ENCODE measurements around the gene BIRC7.

Gene BIRC7

DNA sequence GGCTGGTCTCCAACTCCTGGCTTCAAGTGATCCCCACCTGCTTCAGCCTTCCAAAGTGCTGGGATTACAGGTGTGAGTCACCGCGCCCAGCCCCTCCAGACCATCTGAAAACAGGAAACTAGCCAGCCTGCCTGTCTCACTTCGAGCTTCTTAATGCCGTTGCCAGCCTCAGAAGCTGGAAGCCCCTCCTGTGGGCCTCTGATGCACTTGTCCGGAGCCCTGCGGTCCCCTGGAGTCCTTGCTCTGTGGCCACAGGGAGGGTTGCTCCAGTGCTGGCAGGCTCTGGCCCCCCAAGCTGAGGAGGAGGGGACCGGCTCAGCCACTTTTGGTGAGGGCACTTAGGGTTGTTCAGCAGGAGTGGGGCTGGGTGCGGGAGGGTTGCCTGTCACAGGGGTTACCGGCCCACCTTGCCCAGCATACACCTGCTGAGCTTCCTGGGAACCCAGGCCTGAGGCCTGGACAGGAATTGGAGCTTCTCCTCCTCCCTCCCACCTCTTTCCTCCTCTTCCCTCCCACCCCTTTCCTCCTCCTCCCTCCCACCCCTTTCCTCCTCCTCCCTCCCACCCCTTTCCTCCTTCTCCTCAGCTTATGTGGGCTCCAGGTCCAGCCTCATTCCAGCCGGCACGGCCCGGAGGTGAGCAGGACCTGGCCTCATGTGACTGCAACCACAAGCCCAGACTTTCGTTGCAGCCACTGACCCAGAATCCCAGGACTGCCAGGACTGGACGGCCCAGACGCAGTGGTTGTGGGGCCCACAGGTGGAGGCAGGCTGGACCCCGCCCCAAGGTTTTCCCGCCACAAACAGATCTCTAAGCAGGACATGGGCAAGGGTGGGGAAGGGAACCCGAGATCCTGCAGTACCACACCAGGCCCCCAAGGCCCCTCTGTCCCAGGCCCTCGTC, 9.4 kb upstream of the BIRC7 start:
- no peak for DNase-seq

DNA sequence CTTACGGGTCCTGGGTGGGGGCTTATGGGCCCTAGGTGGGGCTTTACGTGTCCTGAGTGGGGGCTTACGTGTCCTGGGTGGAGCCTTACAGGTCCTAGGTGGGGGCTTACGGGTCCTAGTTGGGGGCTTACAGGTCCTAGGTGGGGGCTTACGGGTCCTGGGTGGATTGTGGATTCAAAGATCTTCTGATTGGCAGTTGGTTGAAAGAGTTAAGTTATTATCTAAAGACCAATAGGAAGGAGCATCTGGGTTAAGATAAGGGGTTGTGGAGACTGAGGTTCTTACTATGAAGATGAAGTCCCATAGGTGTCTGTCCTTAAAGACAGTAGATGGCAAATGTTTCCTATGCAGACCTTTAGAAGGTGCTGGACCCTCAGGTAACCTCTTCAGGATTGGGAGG, 8.4 kb upstream of the BIRC7 start:
- no peak for DNase-seq

DNA sequence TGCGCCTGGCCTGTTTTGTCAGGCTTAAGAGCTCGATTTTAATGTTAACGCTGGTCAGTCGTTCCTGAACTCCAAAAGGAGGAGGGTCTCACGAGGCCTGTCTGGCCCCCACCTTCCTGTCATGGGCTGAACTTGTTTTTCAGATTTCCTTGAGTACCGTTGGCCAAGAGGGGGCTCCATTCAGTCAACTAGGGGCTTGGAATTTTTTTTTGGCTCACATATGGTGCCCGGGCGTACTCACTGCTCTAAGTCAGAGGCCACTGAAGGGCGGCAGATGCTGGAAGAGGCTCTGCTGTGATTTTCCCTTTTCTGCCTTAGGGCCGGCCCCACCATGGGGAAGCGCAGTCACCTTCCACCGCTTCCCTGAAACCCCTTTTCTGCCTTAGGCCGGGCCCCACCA, 6.9 kb upstream of the BIRC7 start:
- DNase-seq, result no peak

DNA sequence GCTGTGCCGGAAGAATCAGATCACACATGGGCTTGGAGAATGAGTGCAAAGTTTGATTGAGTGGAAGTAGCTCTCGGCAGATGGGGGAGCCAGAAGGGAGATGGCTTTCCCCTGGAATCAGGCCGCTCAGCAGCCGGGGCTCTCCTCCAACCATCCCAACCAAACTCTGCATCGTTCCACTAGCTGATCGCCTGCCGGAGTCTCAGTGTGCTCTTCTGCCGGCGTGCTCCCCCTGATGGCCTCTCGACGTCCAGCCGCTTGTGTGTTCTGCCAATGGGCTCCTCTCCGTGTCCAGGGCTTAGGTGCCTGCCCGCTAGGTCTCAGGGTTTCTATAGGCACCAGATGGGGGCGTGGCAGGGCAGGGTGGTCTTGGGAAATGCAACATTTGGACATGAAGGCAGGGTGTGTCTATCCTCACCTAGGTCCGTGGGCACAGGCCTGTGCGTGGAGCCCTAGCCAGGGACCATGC, 4.9 kb upstream of the BIRC7 start:
- DNase-seq, result no peak

DNA sequence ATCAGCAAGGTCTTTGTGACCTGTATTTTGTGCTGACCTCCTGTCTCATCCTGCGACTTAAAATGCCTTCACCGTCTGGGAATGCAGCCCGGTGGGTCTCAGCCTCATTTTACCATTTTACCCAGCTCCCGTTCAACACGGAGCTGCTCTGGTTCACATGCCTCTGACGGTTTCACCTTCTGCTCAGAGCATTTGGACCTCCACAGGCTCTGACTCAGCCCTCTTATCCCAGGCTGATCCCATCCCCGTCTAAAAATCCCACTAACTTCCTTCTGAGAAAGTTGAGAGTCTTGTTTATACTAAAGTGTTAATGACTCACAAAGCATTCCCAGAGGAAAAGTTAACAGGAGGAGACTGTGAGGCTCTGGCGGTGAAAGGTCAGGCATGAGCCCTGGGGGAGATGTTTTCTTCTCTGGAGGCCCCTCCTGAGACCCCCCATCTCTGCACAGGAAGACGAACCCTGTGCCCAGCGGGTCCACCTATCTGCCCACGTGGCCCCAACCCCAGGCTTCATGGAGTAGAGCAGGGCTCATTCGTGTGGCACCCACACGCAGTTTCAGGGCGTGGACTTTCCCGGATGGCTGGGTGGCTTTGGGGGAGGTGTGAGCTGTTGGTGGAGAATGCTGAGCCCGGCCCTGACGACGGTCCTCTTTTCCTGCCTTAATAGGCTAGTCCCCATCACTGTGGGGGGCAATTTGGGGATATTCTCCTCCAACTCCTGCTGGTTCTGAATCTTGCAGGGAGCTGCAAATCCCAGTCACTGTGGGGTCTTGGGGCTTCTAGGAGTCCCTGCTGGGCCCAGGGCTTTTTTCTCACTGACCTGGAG, 3.3 kb upstream of the BIRC7 start:
- peak; percentile 62 for DNase-seq

DNA sequence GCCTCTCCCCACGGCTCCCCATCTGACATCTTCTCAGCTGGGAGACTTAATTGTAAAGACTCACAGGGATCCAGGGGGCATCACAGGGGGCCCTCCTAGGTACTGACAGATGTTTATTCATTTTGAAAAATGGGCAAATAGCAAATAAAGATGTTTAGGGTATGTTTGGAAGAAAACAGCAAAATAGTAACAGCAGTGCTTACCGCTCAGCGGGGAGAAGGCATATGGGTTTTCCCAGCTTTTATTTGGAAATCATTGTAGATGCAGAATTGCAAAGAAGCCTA, 2.7 kb upstream of the BIRC7 start:
- no peak for DNase-seq

DNA sequence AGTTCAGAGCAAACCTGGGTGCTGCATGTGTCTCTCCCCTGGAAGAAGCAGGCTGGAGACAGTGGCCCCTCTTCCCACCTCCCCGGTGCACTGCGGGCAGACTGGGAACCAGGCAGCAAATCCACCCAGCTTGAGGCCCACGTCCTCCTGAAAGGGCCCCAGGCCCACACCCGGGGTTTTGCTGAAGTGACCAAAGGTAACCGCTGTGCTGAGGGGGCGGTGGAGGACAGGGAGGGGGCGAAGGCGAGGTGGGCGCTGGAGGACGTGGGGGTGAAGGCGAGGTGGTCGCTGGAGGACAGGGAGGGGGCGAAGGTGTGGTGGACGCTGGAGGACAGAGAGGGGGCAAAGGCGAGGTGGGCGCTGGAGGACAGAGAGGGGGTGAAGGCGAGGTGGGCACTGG, 1.8 kb upstream of the BIRC7 start:
- no peak for DNase-seq

DNA sequence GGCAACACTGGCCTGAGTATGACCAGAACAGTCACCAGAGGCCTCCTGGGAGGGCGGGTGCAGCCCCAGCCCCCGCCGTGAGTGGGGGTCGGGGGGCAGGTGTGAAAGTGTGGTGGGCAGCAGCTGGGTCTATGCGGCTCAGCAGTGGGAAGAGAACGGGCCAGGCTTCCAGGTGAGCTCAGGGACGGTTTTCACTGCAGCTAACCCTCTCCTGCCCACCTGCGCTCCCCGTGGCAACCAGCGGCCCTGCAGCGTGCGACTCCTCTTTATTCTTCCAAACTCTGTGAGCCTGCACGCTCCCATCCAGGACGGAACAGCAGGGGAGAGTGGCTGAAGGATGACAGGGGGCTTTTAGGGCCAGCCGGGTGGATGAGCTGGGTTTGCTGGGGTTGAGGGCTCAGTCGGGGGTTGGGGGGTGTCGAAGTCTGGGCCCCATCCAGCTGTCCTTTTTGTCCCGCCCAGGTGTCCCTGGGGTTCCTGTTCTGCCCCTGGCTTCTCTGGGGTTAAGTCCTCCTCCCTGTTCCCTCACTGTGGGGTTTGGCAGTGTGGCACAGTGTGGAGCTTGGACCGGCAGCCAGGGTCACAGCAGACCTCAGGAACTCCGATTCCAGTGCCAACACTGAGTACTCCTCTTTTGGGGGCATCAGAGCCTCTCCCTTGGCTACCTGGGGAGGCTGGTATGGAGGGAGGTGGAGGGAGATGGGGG, 859 bp upstream of the BIRC7 start:
- DNase-seq, result no peak

DNA sequence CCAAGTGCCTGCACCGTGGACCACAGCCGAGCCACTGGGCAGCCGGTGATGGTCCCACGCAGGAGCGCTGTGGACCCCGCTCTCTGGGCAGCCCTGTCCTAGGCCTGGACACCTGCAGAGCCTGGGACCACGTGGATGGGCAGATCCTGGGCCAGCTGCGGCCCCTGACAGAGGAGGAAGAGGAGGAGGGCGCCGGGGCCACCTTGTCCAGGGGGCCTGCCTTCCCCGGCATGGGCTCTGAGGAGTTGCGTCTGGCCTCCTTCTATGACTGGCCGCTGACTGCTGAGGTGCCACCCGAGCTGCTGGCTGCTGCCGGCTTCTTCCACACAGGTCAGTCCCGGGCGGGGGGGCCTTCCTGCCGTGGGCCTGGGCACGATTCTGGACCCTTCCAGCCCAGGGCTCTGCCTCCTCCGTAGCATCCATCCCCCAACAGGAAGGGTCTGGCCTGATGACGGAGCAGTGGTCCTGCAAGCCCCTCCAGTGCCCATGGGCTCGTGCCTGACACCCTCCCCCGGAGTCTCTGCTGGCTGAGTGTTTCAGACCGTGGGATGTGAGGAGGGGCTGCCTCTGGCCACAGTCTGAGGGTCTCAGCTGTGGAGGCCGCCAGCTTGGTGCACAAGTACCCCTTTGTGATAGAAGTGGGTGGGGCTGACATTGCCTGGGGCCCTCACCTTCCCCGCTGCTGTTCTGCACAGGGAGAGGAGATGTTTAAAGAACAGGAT, 572 bp downstream of the BIRC7 start:
- DNase-seq, result no peak

DNA sequence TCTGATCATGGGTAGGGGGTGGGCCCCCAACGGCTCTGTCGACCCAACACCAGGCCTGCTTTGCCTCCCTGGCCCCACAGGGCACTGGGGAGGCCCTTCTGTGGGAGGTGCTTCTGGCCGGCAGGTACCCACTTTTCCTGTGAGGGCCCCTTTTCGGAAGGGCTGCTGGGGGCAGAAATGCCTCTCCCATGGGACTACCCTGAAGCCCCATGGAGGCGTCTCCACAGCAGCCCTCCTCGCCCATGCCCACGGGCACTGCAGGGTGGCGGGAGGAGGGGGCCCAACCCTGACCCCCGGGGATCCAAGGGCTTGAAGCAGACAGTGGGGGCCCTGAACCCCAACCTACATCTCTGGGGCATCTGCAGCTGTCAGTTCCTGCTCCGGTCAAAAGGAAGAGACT, 2.3 kb downstream of the BIRC7 start:
- DNase-seq, result no peak

DNA sequence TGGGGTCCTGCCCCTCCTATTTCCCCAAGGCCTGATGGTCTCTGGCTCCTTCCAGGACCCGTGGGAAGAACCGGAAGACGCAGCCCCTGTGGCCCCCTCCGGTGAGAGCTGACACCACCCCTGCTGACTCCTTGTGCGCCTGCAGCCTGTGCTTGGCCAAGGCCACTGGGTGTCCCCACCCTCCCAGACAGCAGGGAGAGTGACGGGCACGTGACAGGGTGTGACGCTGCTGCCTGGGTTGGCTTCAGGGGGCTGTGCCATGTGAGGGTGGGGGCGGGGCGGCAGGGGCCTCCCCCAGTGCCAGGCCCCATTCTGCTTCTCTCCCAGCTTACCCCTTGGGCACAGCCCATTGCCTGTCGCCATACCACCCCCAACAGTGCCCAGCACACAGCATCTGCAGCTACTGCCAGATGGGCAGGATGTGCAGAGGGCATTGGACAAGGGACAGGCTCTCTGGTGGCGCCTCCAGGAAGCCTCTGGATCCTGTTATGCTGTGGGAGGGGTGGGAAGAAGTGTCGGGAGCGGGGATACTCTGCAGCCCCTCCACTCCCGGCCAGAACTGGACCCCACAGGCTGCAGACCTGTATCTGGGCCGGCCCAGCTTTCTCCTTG, 2.9 kb downstream of the BIRC7 start:
- DNase-seq, result no peak

DNA sequence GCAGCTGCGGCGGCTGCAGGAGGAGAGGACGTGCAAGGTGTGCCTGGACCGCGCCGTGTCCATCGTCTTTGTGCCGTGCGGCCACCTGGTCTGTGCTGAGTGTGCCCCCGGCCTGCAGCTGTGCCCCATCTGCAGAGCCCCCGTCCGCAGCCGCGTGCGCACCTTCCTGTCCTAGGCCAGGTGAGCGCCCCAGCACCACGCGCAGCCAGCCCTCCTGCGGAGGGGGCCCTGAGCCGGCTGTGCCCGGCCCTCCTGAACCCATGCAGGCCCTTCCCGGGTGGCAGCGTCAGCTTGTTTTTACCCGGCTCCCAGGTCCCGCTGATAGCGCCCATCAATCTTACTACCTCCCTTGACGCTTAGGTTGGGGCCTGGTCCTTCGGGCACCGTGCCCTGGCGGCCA, 3.7 kb downstream of the BIRC7 start:
- no peak for DNase-seq

DNA sequence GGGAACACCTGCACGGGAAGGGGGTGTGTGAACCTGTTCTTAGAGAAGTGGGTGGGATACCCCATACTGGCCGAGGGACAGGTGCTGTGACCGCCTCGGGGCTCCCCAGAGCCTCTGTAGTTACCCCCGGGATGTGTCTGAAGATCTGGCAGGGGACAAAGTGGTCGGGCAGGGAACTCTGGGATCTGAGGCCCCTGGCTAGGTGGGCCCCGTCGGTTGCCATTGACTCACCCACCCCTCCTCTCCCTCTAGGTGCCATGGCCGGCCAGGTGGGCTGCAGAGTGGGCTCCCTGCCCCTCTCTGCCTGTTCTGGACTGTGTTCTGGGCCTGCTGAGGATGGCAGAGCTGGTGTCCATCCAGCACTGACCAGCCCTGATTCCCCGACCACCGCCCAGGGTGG, 4.3 kb downstream of the BIRC7 start:
- no peak for DNase-seq

DNA sequence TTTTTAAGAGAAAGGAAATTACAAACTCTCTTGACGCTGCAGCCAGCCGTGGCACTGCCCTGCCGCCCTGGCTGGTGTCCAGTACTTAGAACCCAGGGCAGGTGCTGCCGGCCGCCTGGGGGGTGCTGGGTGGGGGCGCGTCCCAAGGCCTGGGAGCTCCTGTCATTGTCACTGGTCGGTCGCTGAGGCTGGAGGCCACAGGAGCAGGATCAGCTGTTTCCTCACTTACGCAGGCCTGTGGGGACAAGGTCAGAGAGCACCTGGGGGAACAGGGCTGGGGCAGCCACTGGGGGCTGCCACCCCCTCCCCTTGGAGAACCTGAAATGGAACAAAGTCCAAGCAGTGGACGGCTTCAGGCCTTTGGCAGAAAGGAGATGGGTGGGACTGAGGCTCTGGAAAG, 5.6 kb downstream of the BIRC7 start:
- DNase-seq, result no peak

DNA sequence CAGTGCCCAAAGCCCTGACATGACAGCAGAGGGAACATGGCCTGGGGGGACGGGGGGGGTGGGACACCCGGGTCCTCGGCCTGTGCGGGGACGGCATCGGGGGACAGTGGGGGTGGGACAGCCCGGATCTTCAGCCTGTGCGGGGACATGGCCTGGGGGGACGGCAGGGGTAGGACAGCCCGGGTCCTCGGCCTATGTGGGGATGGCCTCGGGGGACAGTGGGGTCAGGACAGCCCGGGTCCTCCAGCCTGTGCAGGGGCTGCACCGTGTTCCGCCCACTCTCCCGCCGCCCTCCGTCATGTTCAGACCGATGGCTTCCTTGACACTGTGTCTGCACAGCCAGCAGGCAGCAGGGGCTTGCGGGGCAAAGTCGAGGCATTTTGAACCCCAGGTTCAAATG, 7.0 kb downstream of the BIRC7 start:
- no peak for DNase-seq

DNA sequence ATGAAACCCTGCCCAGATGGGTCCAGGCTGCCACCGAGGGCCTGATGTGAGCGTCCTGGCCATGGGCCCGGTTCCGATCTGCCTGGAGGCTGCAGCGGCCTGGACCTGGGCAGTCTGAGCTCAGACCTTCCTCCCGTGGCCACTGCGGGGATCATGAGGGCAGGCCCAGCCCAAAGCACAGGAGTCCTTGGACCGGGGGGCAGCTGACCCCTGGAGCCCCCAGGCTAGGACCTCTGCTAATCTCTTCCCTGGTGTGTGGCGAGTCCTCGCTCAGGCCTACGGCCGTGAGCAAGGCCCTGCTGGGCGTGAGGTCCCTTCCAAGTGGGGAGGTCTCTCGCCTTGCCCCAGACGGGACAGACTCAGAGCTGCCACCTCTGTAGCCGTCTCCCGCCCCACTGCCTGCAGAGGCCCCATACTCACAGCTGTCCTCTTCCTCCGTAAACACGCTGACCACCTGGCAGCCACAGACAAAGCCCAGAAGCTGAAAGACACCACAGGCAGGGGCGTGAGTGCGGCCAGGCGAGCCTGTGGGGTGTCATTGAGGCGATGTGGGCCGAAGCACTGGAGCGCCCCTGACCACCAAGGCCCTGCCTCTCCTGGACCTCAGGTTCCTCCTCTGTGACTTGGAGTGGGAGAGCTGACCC, 8.0 kb downstream of the BIRC7 start:
- DNase-seq, result no peak

DNA sequence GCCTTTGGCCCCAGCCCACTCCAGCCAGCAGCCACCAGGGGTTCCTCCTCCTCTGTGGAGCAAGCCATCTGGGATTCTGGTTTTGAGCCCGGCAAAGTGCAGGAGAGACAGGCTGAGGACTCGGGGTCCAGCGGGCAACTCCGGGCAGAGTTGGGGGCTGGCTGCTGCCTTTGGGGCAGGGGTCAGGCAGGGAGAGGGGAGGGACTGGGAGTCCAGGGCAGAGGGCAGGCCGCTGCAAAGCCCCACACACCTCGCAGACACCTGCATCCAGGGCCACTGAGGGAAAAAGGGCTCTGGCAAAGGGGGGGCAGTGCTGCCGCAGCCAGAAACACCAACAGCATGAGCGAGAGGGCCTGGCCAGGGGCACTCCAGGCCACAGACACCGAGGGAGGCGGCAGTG, 8.8 kb downstream of the BIRC7 start:
- no peak for DNase-seq

DNA sequence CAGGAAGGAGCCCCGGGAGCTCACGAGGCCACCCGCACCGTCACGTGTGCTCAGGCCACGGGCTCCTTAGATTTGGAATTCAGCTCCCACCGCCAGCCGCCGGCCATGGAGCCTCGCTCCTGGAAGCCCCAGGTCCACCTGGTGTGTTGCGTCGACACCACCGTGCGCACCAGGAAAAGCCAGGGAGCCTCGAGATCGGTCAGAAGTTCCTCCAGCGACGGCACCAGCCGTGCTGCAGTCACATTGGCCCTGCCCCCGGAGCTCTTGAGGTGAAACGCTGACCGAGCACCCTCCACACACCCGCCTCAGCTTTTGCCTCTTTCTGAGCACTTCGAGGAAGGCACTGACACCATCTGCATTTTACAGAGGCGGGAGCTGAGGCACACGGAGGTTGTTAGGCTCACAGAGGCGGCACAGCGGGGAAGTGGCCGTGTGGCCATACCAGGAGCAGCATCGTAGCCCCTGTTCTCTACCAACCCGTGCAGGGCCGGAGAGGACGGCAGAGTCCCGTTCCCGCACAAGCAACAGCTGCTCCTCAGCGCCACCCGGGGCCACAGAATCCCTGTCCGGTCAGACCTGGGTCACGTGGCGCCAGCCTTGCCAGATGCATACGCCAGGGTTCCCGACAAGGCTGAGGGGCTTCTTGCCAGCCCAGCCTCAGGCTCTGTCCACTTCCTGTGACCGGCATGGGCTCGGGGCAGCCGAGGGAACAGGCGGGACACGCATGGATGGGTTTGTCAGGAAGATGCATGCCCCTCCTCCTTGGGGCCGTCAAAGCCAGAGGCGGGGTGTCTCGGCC, 11.0 kb downstream of the BIRC7 start:
- no peak for DNase-seq

DNA sequence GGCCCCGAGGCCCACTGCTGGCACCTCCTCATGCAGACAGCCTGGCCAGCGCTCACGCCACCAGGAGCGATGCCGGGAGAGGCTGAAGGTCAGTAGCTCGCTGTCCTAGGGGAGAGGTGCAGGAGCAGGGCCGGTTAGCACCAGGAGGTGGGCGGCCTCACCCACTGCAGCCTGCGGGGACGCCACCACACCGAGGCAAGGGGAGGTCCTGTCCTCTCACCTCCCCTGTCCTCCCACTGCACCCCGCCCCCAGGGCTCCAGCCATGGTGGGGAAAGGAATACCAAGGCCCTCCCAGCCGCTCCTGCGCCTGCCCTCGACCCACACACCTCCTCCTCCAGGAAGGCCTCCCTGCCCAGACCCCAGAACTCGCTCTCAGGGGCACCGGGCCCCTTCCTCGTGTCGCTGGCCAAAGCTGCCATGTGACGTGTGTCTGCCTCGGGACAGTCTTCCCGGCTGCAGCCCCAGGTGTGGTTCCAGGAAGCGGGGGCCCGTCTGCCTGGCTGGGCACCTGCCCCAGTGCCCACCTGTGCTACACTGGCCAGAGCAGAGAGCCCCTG, 12.0 kb downstream of the BIRC7 start:
- DNase-seq, result no peak

DNA sequence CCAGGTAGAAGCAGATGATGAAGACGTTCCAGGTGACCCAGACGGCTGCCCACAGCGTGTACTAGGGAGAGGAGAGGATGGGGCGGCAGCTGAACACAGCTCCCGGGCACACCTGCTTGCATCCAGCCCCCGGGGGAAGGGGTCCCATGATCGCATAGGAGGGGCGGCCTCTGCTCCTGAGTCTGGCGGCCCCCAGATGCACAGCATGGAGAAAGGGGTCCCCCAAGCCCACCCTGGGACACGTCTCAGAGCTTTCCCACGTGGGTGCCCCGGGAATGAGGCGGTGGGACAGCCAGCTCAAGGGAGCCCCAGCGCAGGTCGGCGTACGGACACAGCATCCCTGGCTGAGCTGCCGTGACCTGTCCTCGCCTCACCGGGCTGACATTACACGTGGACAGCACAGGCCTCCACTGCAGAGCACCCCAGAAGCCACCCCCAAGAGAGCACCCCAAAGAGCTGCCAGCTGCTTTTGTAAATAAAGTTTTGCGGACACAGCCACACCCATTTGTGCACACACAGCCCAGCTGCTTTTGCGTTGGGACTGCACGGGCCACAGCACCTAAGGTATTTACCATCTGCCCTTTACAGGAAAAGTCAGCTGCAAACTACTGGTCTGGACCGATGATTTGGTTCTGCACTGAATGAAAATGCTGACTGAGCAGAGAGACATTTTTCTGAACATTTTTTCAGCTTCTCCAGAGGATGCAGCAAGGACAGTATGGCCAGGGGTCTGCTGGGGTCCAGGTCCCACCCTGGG, 13.3 kb downstream of the BIRC7 start:
- DNase-seq, result no peak

Measured in amniotic stem cell (primary cell).